GM21367 (cell line): Measurements from ENCODE around the gene BCO1.

Source experiments
- ATAC-seq: cut with Tn5 transposase; IDR thresholded peaks from one replicate; pipeline ENCODE4 v1.9.1; 2021; ENCODE audit not compliant: unreplicated experiment

Gene BCO1

GRCh38 chr16:81232740-81233367 is 5.6 kb upstream of the BCO1 start:
- ATAC-seq, result no peak

- ATAC-seq, result no peak
Measured at GRCh38 chr16:81237282-81237681, 1.2 kb upstream of the BCO1 start.

- ATAC-seq, result no peak
Measured at GRCh38 chr16:81237942-81238295, 570 bp upstream of the BCO1 start.

GRCh38 chr16:81239367-81240121 is 1.1 kb downstream of the BCO1 start:
- ATAC-seq, result no peak

GRCh38 chr16:81241706-81242105 is 3.2 kb downstream of the BCO1 start:
- no peak for ATAC-seq

- ATAC-seq, result no peak
Measured at GRCh38 chr16:81242977-81243618, 4.6 kb downstream of the BCO1 start.

- ATAC-seq, result no peak
Measured at GRCh38 chr16:81243942-81244341, 5.5 kb downstream of the BCO1 start.

- no peak for ATAC-seq
Measured at GRCh38 chr16:81251871-81252270, 13.4 kb downstream of the BCO1 start.

GRCh38 chr16:81253141-81253540 is 14.7 kb downstream of the BCO1 start:
- ATAC-seq, result no peak

GRCh38 chr16:81254922-81255526 is 16.5 kb downstream of the BCO1 start:
- no peak for ATAC-seq

- ATAC-seq, result no peak
Measured at GRCh38 chr16:81259916-81260315, 21.4 kb downstream of the BCO1 start.

- no peak for ATAC-seq
Measured at GRCh38 chr16:81261049-81261648, 22.7 kb downstream of the BCO1 start.

- no peak for ATAC-seq
Measured at GRCh38 chr16:81263470-81264220, 25.2 kb downstream of the BCO1 start.

GRCh38 chr16:81264386-81264785 is 25.9 kb downstream of the BCO1 start:
- no peak for ATAC-seq

- no peak for ATAC-seq
Measured at GRCh38 chr16:81265052-81265451, 26.6 kb downstream of the BCO1 start.

- no peak for ATAC-seq
Measured at GRCh38 chr16:81265658-81266451, 27.4 kb downstream of the BCO1 start.

GRCh38 chr16:81266680-81267095 is 28.2 kb downstream of the BCO1 start:
- ATAC-seq, result no peak

GRCh38 chr16:81268509-81268908 is 30.0 kb downstream of the BCO1 start:
- no peak for ATAC-seq

- ATAC-seq, result no peak
Measured at GRCh38 chr16:81273223-81273950, 34.9 kb downstream of the BCO1 start.
